GM20000 (cell line): ENCODE measurements around the gene ATP6V0C.
"Not testable (repeated sequence)": the region's sequence is repeated elsewhere in the genome, so short reads cannot be mapped to it uniquely, and the experiment has no call there.

Experiments
- DNase-seq: peaks from one replicate; pipeline ENCODE4 v3.0.0; 2012; ENCODE audit warnings: low spot score
- CTCF ChIP-seq: IDR thresholded peaks from 2 replicates; pipeline ENCODE4 v1.5.1; 2012; ENCODE audit warnings: mild to moderate bottlenecking, control low read depth; ENCODE audit errors: extremely low read depth, missing control alignments

ATP6V0C gene

GRCh38 chr16:2476345-2476720, 37.4 kb upstream of the ATP6V0C start:
- no peak for TF ChIP-seq CTCF
- DNase-seq, result no peak

- no peak for DNase-seq
- no peak for TF ChIP-seq CTCF
Observed at GRCh38 chr16:2476741-2477140, 37.0 kb upstream of the ATP6V0C start.

GRCh38 chr16:2477327-2477726, 36.4 kb upstream of the ATP6V0C start:
- no peak for TF ChIP-seq CTCF
- DNase-seq, result no peak

GRCh38 chr16:2478279-2478678, 35.5 kb upstream of the ATP6V0C start:
- TF ChIP-seq CTCF, result no peak
- DNase-seq, result no peak

GRCh38 chr16:2479996-2480395, 33.8 kb upstream of the ATP6V0C start:
- not testable (repeated sequence) for DNase-seq

GRCh38 chr16:2480948-2481347, 32.8 kb upstream of the ATP6V0C start:
- DNase-seq, result no peak
- no peak for TF ChIP-seq CTCF

GRCh38 chr16:2481676-2482075, 32.1 kb upstream of the ATP6V0C start:
- no peak for TF ChIP-seq CTCF
- no peak for DNase-seq

- no peak for TF ChIP-seq CTCF
- DNase-seq, result no peak
Observed at GRCh38 chr16:2482249-2482648, 31.5 kb upstream of the ATP6V0C start.
